Glutamatergic neuron (in vitro differentiated cells): Measurements from ENCODE around the gene DMWD. TPM values are rescaled to one million over a fixed set of nuclear protein-coding genes. Genes with fewer than 3 reads are reported as not detected.

Experiments
- DNase-seq: peaks from one replicate; pipeline ENCODE4 v3.0.0; 2022
- H3K27ac Mint-ChIP-seq: one replicate; pipeline ENCODE4 v1.8.0; 2020; ENCODE audit warnings: mild to moderate bottlenecking, mixed read lengths, inconsistent platforms; ENCODE audit not compliant: unreplicated experiment
- H3K27me3 Mint-ChIP-seq: one replicate; pipeline ENCODE4 v1.8.0; 2020; ENCODE audit warnings: mild to moderate bottlenecking, moderate library complexity, mixed read lengths, inconsistent platforms; ENCODE audit not compliant: unreplicated experiment
- H3K36me3 Mint-ChIP-seq: one replicate; pipeline ENCODE4 v1.8.0; 2020; ENCODE audit warnings: mild to moderate bottlenecking, mixed read lengths, inconsistent platforms; ENCODE audit not compliant: unreplicated experiment
- H3K4me1 Mint-ChIP-seq: one replicate; pipeline ENCODE4 v1.8.0; 2020; ENCODE audit warnings: mild to moderate bottlenecking, low read depth, mixed read lengths, inconsistent platforms; ENCODE audit not compliant: unreplicated experiment
- H3K4me3 Mint-ChIP-seq: one replicate; pipeline ENCODE4 v1.8.0; 2020; ENCODE audit warnings: mild to moderate bottlenecking, mixed read lengths, inconsistent platforms; ENCODE audit not compliant: unreplicated experiment
- H3K9me3 Mint-ChIP-seq: one replicate; pipeline ENCODE4 v1.8.0; 2020; ENCODE audit warnings: mild to moderate bottlenecking, moderate library complexity, mixed read lengths, inconsistent platforms; ENCODE audit not compliant: unreplicated experiment
- CTCF ChIP-seq: fragments of 200-600 bp; sonication (generic); IDR thresholded peaks from one replicate; pipeline ENCODE4 v1.5.0; 2021; ENCODE audit not compliant: partially characterized antibody, unreplicated experiment
- long read RNA-seq: library from polyadenylated mRNA; unstranded; transcript quantifications from one replicate; pipeline ENCODE4 v2.0.0, GENCODE V29; 2020; ENCODE audit not compliant: unreplicated experiment
- total RNA-seq: library from RNA; stranded (reverse); fragmentation: NEBNext Ultra II Directional; extraction: Animal tissue kit (Norgen Biotek cat#: 25700); gene quantifications from one replicate; pipeline ENCODE4 v1.2.1, GENCODE V29; 2021; ENCODE audit not compliant: unreplicated experiment

Gene DMWD
- total RNA-seq, result 123 TPM
- long read RNA-seq, partial matches to known transcripts, result 3 of 3 reads
- long read RNA-seq, other reads (novel, unspliced or antisense), result 0 of 3 reads

GRCh38 chr19:45792470-45793177 is at the start of gene DMWD:
Gene DMWD, minus strand, starts transcription at chr19:45792845. Its CDS starts 89 bp downstream, at chr19:45792756.
- H3K9me3 Mint-ChIP-seq, result peaks cover 10% of the 10 kb centered on the region
- H3K36me3 Mint-ChIP-seq, result no peaks in the 10 kb centered on the region
- H3K4me1 Mint-ChIP-seq, result peaks cover 12% of the 10 kb centered on the region
- no peak for TF ChIP-seq CTCF
- DNase-seq, result peak; percentile 100
- peak within 1 kb of the TSS; percentile 87 for H3K27ac Mint-ChIP-seq
- peaks cover 7% of the 10 kb centered on the region for H3K27me3 Mint-ChIP-seq
- H3K4me3 Mint-ChIP-seq, result peak within 1 kb of the TSS; percentile 98

- no peak for TF ChIP-seq CTCF
- H3K27me3 Mint-ChIP-seq, result no peaks in the 10 kb centered on the region
- no peaks in the 10 kb centered on the region for H3K4me1 Mint-ChIP-seq
- no peak for DNase-seq
- H3K4me3 Mint-ChIP-seq, result no peak overlapping the region
- H3K9me3 Mint-ChIP-seq, result peaks cover 2% of the 10 kb centered on the region
- no peak overlapping the region for H3K27ac Mint-ChIP-seq
- peaks cover 5% of the 10 kb centered on the region for H3K36me3 Mint-ChIP-seq
These were observed 49.6 kb upstream of the DMWD start for GRCh38 chr19:45842198-45842597.

- Mint-ChIP-seq H3K4me3 (no peak overlapping the region), H3K4me1 (no peaks in the 10 kb centered on the region), H3K27me3 (no peaks in the 10 kb centered on the region), H3K36me3 (peaks cover 5% of the 10 kb centered on the region), H3K27ac (no peak overlapping the region), H3K9me3 (peaks cover 2% of the 10 kb centered on the region)
- no peak for TF ChIP-seq CTCF
- DNase-seq, result no peak
These were observed 42.3 kb upstream of the DMWD start for GRCh38 chr19:45834970-45835369.

- TF ChIP-seq CTCF, result no peak
- Mint-ChIP-seq H3K27me3 (peaks cover 7% of the 10 kb centered on the region), H3K4me3 (no peak overlapping the region), H3K9me3 (no peaks in the 10 kb centered on the region), H3K27ac (no peak overlapping the region), H3K4me1 (peaks cover 15% of the 10 kb centered on the region), H3K36me3 (no peaks in the 10 kb centered on the region)
- no peak for DNase-seq
These were observed 36.3 kb upstream of the DMWD start for GRCh38 chr19:45828945-45829344.

- Mint-ChIP-seq H3K27me3 (peaks cover 7% of the 10 kb centered on the region), H3K36me3 (no peaks in the 10 kb centered on the region), H3K4me3 (peak overlapping the region; percentile 16), H3K27ac (no peak overlapping the region), H3K9me3 (no peaks in the 10 kb centered on the region), H3K4me1 (peaks cover 15% of the 10 kb centered on the region)
- DNase-seq, result no peak
- TF ChIP-seq CTCF, result no peak
These were observed 35.9 kb upstream of the DMWD start for GRCh38 chr19:45828523-45828922.
